Gastrocnemius medialis (tissue), 4 donors: ENCODE results near the gene SIX5.

ENCODE experiments used
- CTCF ChIP-seq, 5 experiments: fragments of 450-650 bp in 3 of 5; fragments of 200-600 bp in 2 of 5; sonication (generic) in 2 of 5; IDR thresholded peaks in 4 of 5; conservative IDR thresholded peaks in 1 of 5; 1 replicate in 4 of 5; 2 replicates in 1 of 5; pipeline ENCODE4 v1.5.1; 2016 to 2019; ENCODE audit warnings: antibody characterized with exemption in 5 of 5, mild to moderate bottlenecking in 3 of 5, moderate library complexity in 3 of 5
- POLR2A ChIP-seq, 2 donors: fragments of 450-650 bp; IDR thresholded peaks; one replicate each; pipeline ENCODE4 v1.6.1; 2017; ENCODE audit warnings: antibody characterized with exemption in 2 of 2, mild to moderate bottlenecking in 2 of 2, moderate library complexity in 2 of 2

DNA sequence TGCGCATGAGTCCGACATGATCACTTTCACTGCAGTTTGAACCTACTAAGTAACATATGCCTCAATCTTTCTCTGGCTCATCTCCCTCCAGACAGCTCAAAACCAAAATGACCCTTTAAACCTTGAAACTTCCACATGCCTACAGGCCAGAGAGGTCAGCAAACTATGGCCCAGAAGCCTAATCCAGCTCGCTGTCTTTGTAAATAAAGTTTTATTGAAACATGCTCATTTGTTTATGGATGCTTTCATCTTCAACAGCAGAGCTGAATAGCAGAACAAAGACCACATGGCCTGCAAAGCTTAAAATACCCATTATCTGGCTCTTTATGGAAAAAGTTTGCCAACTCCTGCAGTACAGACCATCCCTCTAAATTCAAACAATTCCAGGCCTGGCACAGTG lies 53.9 kb downstream of the SIX5 start:
- TF ChIP-seq CTCF (IDR thresholded peaks at IDR 0.05 in 4 of 5, conservative IDR thresholded peaks at IDR 0.05 in 1 of 5) (no peak), POLR2A (IDR thresholded peaks at IDR 0.05) (no peak)
